ENCODE results near the gene HIF3A. TPM values are rescaled to one million over a fixed set of nuclear protein-coding genes. Genes with fewer than 3 reads are reported as not detected.
A peak's percentile ranks its signal among the peaks of the same experiment; 100 is the strongest.

HIF3A gene
- total RNA-seq, 1 experiment from 2014 or later, result 0.98 TPM

DNA sequence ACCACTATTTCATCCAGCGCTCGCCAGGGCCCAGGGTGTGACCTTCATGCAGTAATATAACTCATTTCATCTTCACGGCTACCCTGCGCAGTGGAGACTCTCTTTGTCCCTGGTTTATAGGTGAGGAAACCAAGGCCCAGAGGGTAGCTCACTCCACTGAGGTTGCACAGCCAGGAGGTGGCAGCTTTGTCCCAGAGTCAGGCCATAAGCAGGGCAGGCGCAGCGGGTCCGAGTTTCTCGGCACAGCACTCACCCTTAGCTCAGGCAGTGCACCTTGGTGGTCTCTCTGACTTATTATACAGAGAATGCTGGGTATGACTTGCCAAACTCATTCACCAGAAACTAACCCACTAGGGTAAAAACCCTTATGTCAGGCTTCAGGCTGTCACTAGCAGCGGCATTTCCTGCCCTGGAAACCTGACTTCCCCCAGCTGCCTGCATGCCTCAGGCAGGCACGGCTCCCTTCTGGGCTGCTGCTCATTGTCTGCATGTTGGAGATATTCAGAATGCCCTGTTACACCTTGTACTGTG, 74.6 kb downstream of the HIF3A start:
- H3K4me1 ChIP-seq (ENCODE audit: control insufficient read depth in 1 of 2, insufficient read depth in 2 of 2, low read length in 2 of 2), result peaks cover 24 to 34% of the 10 kb centered on the region in 2 experiments; a peak in 3 of 4 replicates
- no peak for ATAC-seq
- no TSS peak for BruUV-seq (replicated peaks)

More for the DNA sequence above, 74.6 kb downstream of the HIF3A start:
- H3K4me3 ChIP-seq (replicated peaks in 1 of 2; ENCODE audit: low read depth in 1 of 2, low read length in 2 of 2), result no peak overlapping the region
- H3K9me3 ChIP-seq (ENCODE audit: control insufficient read depth in 1 of 2, insufficient read depth in 1 of 2, low read depth in 1 of 2, low read length in 2 of 2), result no peaks in the 10 kb centered on the region
- intact Hi-C loops (cut with micrococcal nuclease), result no loop called here
- no peaks in the 10 kb centered on the region for H3K9me2 ChIP-seq (ENCODE audit: insufficient read depth)
- no peak for DNase-seq (ENCODE audit: low read depth, low spot score)
- no peak overlapping the region for H2AFZ ChIP-seq (ENCODE audit: low read depth, low read length, poor library complexity, severe bottlenecking)
- no peak overlapping the region for H3K4me2 ChIP-seq (ENCODE audit: low read length)
- no peak for TF ChIP-seq ZNF274 (IDR thresholded peaks at IDR 0.05; ENCODE audit: low read depth, low read length)
- TF ChIP-seq EZH2 (IDR thresholded peaks at IDR 0.05), result no peak
- TF ChIP-seq, protein P1, sequence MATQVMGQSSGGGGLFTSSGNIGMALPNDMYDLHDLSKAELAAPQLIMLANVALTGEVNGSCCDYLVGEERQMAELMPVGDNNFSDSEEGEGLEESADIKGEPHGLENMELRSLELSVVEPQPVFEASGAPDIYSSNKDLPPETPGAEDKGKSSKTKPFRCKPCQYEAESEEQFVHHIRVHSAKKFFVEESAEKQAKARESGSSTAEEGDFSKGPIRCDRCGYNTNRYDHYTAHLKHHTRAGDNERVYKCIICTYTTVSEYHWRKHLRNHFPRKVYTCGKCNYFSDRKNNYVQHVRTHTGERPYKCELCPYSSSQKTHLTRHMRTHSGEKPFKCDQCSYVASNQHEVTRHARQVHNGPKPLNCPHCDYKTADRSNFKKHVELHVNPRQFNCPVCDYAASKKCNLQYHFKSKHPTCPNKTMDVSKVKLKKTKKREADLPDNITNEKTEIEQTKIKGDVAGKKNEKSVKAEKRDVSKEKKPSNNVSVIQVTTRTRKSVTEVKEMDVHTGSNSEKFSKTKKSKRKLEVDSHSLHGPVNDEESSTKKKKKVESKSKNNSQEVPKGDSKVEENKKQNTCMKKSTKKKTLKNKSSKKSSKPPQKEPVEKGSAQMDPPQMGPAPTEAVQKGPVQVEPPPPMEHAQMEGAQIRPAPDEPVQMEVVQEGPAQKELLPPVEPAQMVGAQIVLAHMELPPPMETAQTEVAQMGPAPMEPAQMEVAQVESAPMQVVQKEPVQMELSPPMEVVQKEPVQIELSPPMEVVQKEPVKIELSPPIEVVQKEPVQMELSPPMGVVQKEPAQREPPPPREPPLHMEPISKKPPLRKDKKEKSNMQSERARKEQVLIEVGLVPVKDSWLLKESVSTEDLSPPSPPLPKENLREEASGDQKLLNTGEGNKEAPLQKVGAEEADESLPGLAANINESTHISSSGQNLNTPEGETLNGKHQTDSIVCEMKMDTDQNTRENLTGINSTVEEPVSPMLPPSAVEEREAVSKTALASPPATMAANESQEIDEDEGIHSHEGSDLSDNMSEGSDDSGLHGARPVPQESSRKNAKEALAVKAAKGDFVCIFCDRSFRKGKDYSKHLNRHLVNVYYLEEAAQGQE (IDR thresholded peaks at IDR 0.05; ENCODE audit: low read depth), result no peak
- TF ChIP-seq, protein P2, sequence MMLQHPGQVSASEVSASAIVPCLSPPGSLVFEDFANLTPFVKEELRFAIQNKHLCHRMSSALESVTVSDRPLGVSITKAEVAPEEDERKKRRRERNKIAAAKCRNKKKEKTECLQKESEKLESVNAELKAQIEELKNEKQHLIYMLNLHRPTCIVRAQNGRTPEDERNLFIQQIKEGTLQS (IDR thresholded peaks at IDR 0.05), result no peak
- no peak for TF ChIP-seq TCF7L2 (IDR thresholded peaks at IDR 0.05; ENCODE audit: borderline replicate concordance, extremely low read depth, insufficient read depth, insufficient read length)
- TF ChIP-seq ZFX (IDR thresholded peaks at IDR 0.05), result no peak
- no peak for TF ChIP-seq SIN3A (IDR thresholded peaks at IDR 0.05; ENCODE audit: low read depth)
- POLR2A ChIA-PET, result no interaction called here
- peaks cover 9 to 10% of the 10 kb centered on the region in 2 experiments; a peak in 3 of 4 replicates for H3K36me3 ChIP-seq (ENCODE audit: control insufficient read depth in 1 of 2, insufficient read depth in 2 of 2, low read length in 2 of 2)
- H3K79me2 ChIP-seq (ENCODE audit: insufficient read depth, low read length), result peaks cover 72% of the 10 kb centered on the region
- RAD21 ChIA-PET (ENCODE audit: low non-redundant PET in 1 of 2, low total read pairs in 2 of 2, uncharacterized antibody in 2 of 2, unreplicated experiment in 2 of 2), result no interaction called here
- H3K27me3 ChIP-seq (ENCODE audit: insufficient read depth, low read length), result no peaks in the 10 kb centered on the region
- CTCF ChIA-PET, result no interaction called here
- H3K27ac ChIP-seq (ENCODE audit: low read depth, low read length), result 0 out of 2 replicates have a peak overlapping the region, but pooled peaks have one; percentile 23
- no peak overlapping the region for H3K9ac ChIP-seq (ENCODE audit: low read length)
- no peaks in the 10 kb centered on the region for H4K20me1 ChIP-seq (ENCODE audit: insufficient read depth)

Data from HCT116 (cell line).